ENCODE measurements around the gene CLMP.

Gene CLMP

DNA sequence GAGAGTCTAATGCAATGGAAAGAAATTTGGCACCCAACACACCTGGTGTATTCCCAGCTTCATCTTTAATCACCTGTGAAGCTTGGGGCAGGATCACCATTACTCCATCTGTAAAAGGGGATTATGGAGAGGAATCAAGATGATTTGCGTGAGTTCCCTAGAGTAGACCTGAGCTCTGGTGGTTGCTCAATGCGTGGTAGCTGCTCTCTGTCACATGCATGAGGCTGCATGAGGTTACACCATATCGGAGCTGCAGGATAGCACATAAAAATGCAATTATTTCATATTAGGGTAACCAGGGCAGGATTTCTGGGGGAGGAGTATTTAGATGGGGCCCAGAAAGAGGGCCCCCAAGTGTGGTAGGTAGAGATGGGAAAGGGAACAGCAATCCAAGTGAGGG is 35.3 kb upstream of the CLMP start:
- H3K4me3 ChIP-seq (replicated peaks in 1 of 2; ENCODE audit: low read depth in 2 of 2, low read length in 2 of 2) = no peak overlapping the region
- DNase-seq (ENCODE audit: low read depth in 2 of 2) = no peak
- TF ChIP-seq, protein P1, sequence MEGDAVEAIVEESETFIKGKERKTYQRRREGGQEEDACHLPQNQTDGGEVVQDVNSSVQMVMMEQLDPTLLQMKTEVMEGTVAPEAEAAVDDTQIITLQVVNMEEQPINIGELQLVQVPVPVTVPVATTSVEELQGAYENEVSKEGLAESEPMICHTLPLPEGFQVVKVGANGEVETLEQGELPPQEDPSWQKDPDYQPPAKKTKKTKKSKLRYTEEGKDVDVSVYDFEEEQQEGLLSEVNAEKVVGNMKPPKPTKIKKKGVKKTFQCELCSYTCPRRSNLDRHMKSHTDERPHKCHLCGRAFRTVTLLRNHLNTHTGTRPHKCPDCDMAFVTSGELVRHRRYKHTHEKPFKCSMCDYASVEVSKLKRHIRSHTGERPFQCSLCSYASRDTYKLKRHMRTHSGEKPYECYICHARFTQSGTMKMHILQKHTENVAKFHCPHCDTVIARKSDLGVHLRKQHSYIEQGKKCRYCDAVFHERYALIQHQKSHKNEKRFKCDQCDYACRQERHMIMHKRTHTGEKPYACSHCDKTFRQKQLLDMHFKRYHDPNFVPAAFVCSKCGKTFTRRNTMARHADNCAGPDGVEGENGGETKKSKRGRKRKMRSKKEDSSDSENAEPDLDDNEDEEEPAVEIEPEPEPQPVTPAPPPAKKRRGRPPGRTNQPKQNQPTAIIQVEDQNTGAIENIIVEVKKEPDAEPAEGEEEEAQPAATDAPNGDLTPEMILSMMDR (IDR thresholded peaks at IDR 0.05; ENCODE audit: low read depth, low read length) = no peak

DNA sequence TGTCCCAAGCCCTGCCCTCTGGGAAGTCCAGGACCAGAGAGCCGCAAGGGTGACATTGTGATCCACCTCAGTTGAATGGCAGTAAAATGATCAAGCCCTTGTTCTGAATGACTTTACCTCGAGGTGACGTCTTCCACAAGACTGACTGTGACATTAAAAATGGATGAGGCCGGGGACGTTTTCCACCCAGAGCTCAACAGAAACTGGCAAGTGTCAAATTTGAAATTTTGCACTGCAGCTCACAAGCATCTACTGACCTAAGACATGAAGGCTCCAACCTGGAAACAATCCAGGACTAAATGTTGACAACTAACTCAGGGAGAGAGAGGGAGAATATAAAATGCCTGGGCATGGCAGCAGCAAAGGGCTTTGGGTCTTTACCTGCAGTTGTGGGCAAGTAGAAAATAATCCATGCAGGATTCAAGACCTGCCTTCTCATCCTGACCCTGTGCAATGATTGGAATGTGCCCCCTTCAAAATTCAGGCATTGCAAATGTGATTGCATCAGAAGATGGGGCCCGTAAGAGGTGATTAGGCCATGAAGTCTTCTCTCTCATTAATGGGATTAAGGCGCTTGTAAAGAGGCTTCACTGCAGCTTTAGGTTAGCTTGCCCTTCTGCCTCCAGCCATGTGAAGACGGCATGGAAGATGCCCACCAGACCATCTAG is 33.6 kb upstream of the CLMP start:
- H3K4me3 ChIP-seq (replicated peaks in 1 of 2; ENCODE audit: low read depth in 2 of 2, low read length in 2 of 2) = no peak overlapping the region
- DNase-seq (ENCODE audit: low read depth in 2 of 2) = no peak
- TF ChIP-seq, protein P1 (IDR thresholded peaks at IDR 0.05; ENCODE audit: low read depth, low read length) = no peak

DNA sequence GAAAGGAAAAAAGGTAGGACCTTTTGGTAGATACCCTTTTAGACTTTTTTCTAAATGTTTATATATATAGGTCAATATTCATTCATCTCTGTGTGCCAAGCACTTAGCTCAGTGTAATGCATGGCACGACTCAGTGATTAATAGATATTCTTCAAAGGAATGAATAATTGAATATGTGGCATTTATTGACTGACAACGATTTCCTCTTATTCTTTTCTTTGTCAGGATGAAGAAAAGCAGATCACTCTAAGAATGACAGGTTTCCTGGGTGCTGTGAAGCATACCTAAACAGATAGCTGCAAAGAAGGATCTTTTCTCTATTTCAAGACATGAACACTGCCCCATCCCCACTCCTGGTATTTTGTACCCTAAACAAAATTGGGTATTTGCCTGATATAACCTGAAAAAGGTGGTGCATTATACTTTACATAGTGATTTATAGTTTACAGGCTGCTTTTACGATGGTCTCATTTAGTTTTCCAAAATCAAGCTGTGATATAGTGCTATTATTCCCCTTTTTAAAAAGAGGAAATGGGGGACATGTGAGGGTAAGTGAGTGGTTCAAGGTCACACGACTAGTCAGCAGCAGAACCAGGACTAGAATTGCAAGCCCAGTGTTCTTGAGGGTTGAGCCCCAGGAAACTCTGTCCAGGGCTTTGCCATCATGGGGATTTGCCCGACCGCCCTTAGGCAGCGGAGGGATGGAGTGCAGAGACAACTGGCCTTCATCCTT is 32.9 kb upstream of the CLMP start:
- no peak overlapping the region for H3K4me3 ChIP-seq (replicated peaks in 1 of 2; ENCODE audit: low read depth in 2 of 2, low read length in 2 of 2)
- no peak for DNase-seq (ENCODE audit: low read depth in 2 of 2)
- TF ChIP-seq, protein P1 (IDR thresholded peaks at IDR 0.05; ENCODE audit: low read depth, low read length) = no peak

DNA sequence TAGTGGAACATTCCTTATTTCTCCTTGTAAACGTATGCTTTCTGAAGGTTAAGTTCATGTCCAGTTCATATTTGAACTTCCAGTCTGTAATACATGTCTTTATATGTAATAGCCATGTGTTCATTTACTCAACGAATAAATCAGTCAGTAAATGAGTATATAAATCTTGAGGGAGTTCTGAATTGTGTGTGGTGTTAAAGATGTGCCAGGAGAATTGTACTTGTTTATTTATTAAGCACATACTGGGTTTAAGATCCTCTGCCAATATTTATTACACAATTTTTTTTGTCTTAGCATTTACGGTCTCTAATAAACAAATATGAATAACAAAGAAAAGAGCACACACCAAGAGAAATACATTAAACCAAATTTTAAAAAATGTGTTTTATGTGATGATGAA is 26.5 kb upstream of the CLMP start:
- TF ChIP-seq, protein P1 (IDR thresholded peaks at IDR 0.05; ENCODE audit: low read depth, low read length) = no peak
- DNase-seq (ENCODE audit: low read depth in 2 of 2) = peak in 1 of 2 donors; percentile 29
- H3K4me3 ChIP-seq (replicated peaks in 1 of 2; ENCODE audit: low read depth in 2 of 2, low read length in 2 of 2) = no peak overlapping the region

DNA sequence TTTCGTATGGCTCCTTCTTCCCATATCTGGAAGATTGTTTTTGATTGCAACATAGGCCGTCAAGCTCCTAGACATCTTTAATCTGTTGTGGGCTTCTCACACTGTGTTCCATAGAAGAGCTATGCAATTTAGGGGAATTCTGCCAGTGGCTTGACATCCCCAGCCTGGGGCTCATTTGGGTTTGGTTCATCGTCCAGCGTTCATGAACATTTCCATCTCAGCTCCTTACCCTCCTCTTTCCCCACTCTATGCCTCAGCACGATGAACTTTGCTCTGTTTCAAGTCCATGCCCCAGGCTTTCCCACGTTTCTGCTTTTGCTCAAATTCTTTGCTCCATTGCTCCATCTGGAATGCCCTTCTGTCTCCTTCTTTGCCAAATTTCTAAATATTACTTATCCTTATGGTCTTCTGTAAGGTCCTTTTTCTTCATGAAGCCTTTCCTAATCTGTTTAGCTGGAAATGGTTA is 26.1 kb upstream of the CLMP start:
- peak in 1 of 2 donors; percentile 80 for DNase-seq (ENCODE audit: low read depth in 2 of 2)
- TF ChIP-seq, protein P1 (IDR thresholded peaks at IDR 0.05; ENCODE audit: low read depth, low read length) = no peak
- no peak overlapping the region for H3K4me3 ChIP-seq (replicated peaks in 1 of 2; ENCODE audit: low read depth in 2 of 2, low read length in 2 of 2)

DNA sequence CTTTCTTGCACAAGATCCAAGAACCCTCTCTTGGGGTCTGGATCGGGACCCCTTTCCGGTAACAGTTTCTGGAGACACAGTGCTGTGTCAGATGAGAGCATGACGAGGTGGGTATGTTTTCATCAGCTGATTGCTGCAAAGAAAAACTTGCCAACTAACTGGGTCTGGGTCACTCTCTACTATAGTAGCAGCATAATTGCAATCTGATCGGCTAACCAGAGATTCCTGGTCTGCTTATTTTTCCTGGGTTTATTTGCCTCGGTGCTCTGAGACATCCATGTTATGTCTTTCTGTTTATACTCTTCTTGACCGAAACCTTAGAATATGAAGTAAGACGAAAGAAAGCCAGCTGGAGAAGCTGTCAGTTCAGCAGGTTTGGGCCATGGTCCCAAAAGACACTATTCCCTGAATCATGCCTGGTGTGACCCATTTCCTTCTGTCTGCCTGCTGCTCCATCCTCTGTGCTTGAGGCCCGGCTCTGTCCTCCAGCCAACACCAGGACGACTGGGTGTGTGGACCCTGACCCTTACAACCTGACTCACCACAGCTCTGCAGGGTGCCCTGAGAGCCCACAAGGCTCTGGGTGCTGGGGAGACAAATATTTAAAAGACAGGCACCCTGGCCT is 24.1 kb upstream of the CLMP start:
- peak; percentile 28 to 55 for DNase-seq (ENCODE audit: low read depth in 2 of 2)
- TF ChIP-seq, protein P1 (IDR thresholded peaks at IDR 0.05; ENCODE audit: low read depth, low read length) = no peak
- H3K4me3 ChIP-seq (replicated peaks in 1 of 2; ENCODE audit: low read depth in 2 of 2, low read length in 2 of 2) = no peak overlapping the region
